ENCODE results near the gene WDFY2. TPM values are rescaled to one million over a fixed set of nuclear protein-coding genes. Genes with fewer than 3 reads are reported as not detected.
"Not testable (repeated sequence)": the region's sequence is repeated elsewhere in the genome, so short reads cannot be mapped to it uniquely, and the experiment has no call there.

WDFY2 gene
- total RNA-seq, 1 experiment from 2014 or later = 5.6 TPM

DNA sequence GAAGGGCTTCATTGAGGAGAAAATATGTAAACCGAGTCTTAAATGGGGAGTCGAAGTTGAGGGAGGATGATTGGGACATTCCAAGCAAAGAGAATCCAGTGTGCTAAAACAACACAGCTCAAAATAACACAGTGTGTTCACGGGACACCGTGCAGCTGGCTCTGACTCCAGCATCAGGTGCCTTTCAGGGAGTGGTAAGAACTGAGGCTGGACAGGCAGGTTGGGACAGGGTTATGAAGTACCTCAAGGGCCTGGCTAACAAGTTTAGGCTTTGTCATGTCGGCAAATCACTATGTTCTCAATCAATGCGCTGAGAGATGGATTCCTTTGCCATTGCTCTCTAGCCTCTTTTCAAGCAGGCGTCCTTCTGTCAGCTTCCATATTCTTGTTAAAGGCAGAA is 27.5 kb upstream of the WDFY2 start:
- Histone ChIP-seq H3K36me3 (replicated peaks; ENCODE audit: control insufficient read depth, insufficient read depth, low read length) (no peaks in the 10 kb centered on the region), H3K27me3 (ENCODE audit: control insufficient read depth, insufficient read depth, low read length) (no peaks in the 10 kb centered on the region), H3K4me3 (ENCODE audit: insufficient read depth, low read depth, low read length) (no peak overlapping the region)

DNA sequence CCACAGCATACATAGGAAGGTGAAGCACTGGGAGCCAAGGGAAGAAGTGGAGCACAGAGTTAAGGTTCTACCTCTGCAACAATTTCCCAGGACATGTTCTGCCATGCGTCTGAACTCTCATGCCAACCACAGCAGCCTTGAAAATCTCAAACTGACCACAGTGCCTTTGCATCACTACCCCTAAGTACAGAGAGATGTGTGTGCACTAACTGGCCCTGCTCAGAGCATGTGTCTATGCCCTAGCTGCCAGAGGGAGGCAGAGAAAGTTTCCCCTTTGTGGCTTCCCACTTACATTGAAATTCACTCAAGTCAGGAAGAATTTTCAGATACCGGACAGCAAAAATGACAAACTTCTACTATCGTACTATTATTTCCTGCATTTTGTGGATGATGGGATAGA is 26.8 kb upstream of the WDFY2 start:
- H3K27me3 ChIP-seq (ENCODE audit: control insufficient read depth, insufficient read depth, low read length) = no peaks in the 10 kb centered on the region
- no peak overlapping the region for H3K4me3 ChIP-seq (ENCODE audit: insufficient read depth, low read depth, low read length)
- no peak for DNase-seq
- H3K36me3 ChIP-seq (replicated peaks; ENCODE audit: control insufficient read depth, insufficient read depth, low read length) = no peaks in the 10 kb centered on the region

More for the DNA sequence above, 27.5 kb upstream of the WDFY2 start:
- DNase-seq = no peak

DNA sequence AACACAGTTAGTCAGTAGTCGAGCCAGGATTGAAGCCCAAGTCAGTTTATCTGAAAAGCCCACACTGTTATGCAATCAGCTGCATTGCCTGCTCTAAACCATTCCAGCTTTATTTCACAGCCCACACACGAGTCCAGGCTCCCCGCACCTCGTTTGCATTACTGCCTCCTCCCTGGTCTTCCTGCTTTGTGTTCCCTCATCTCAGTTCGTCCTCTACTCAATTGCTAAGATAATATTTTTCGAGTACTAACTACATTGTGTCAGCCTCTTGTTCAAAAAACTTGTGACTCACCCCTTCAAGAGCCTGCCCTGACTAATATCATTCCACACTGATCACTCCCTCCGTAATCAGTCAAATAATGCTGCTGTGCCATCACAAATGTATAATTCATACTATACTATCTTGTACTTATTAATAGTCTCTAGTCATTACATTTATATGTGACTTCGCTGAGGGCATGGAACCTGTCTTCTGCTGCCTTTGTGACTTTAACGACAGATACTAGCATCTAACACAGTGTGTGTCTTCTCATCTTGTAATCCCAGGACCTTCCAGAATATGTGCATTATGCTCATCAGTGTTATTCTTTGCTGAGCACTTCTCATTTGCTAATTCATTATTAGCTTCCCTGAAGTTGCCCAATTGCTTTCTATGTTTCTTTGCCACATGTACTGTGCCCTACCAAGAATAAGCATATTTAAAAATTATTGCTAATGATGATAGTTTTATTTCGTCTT is 26.2 kb upstream of the WDFY2 start:
- H3K27me3 ChIP-seq (ENCODE audit: control insufficient read depth, insufficient read depth, low read length) = no peaks in the 10 kb centered on the region
- H3K36me3 ChIP-seq (replicated peaks; ENCODE audit: control insufficient read depth, insufficient read depth, low read length) = no peaks in the 10 kb centered on the region
- DNase-seq = no peak
- no peak overlapping the region for H3K4me3 ChIP-seq (ENCODE audit: insufficient read depth, low read depth, low read length)

DNA sequence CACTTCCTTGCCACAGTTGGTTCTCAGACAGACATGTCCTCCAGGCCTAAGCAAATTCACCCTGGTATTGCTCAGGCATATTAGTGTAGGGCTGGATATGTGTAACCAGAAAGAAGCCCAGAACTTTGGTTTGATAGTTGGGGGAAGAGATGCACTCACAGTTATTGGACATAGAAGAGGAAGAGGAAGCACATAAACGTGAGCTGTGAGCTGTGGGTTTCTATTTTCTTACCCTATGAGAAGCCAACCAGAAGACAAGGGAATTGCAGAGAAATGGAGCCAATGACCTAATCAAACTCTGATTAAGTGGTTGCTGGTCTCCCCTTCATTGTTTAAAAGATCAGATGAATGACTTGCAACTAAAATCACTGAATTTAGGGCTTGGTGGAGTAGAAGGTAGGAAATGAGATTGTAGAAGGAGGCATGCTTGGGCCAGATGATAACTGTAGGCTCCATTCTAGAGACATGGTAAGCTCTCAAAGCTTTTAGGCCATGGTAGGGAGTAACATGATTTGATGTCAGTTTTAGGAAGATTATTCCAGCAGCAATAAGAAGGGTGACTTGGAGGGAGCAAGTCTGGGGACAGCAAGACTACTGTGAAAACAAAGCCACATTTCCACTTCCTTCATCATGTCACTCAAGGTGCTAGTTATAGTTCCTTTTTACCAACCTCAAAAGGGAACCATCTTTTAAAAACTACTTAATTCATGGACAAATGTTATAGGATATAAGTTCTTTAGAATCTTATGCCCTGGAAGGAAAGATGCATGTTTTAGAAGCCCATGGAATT is 24.1 kb upstream of the WDFY2 start:
- Histone ChIP-seq H3K27me3 (ENCODE audit: control insufficient read depth, insufficient read depth, low read length) (no peaks in the 10 kb centered on the region), H3K36me3 (replicated peaks; ENCODE audit: control insufficient read depth, insufficient read depth, low read length) (no peaks in the 10 kb centered on the region), H3K4me3 (ENCODE audit: insufficient read depth, low read depth, low read length) (no peak overlapping the region)
- DNase-seq = no peak

DNA sequence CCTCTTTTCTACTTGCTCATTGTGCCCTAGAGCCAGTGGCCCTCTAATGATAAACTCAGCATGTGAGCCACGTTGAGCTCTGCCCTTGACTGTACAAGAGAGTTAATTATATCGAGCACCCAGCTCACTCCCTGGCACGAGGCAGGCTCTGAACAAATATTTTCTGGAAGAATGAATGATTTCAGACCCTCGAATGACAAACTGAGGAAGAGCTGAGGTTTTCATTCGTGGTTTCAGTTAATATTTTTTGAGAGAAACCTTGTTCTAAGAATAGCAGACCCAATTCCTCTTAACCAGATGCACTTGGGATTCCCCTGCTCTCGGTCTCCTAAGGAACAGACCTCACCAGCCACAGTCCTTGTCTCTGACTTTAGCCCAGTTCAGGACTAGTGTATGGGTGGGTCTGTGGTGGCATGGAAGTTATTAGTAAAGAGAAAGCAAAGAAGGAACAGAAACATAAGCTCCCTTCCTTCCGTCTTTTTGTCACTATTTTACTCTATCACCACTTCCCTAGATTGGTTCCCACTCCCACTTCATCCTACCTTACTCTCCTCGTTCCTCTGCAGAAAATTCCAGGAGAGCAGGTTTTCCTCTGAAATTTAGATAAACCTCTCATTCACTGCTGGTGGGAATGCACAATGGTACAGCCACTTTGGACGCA is 22.1 kb upstream of the WDFY2 start:
- no peak overlapping the region for H3K4me3 ChIP-seq (ENCODE audit: insufficient read depth, low read depth, low read length)
- no peaks in the 10 kb centered on the region for H3K36me3 ChIP-seq (replicated peaks; ENCODE audit: control insufficient read depth, insufficient read depth, low read length)
- no peak for DNase-seq
- H3K27me3 ChIP-seq (ENCODE audit: control insufficient read depth, insufficient read depth, low read length) = no peaks in the 10 kb centered on the region

DNA sequence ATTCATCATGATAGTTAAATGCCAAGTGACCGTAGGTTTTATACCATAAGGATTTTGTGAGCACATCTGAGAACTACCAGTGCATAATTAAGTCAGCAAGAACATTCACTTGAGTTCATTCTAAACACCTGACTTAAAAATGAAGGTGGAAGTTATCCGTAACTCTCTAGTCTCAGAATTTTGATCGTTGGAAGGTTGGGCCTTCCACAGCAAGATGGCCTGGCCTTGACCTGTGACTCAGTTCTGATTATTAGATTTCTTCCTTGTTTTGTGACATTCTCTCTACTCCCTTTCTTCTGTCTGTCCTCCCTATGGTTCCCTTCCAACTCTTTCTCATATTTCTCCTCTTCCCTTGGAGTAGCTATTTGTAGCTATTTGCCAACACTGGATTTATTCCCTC is 20.0 kb upstream of the WDFY2 start:
- DNase-seq = no peak
- H3K27me3 ChIP-seq (ENCODE audit: control insufficient read depth, insufficient read depth, low read length) = no peaks in the 10 kb centered on the region
- no peak overlapping the region for H3K4me3 ChIP-seq (ENCODE audit: insufficient read depth, low read depth, low read length)
- no peaks in the 10 kb centered on the region for H3K36me3 ChIP-seq (replicated peaks; ENCODE audit: control insufficient read depth, insufficient read depth, low read length)

DNA sequence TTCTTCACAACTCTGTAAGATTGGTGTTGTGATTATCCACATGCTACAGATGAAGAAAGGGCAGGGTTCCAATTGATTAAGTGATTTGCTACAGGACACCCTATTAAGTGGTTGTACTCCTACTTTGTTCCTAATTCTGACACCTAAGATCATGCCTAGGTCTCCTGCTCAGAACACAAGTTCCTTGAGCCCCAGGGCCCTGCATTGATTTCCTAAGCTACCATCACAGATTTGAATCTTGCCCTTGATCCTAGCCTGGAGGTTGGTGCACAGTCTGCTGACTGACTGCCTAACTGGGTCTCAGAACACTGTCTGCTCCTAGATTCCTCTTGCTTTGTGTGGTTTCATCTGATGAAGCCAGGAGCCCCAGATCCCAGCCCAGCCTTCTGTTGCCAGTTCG is 19.6 kb upstream of the WDFY2 start:
- no peak for DNase-seq
- no peaks in the 10 kb centered on the region for H3K27me3 ChIP-seq (ENCODE audit: control insufficient read depth, insufficient read depth, low read length)
- no peaks in the 10 kb centered on the region for H3K36me3 ChIP-seq (replicated peaks; ENCODE audit: control insufficient read depth, insufficient read depth, low read length)
- no peak overlapping the region for H3K4me3 ChIP-seq (ENCODE audit: insufficient read depth, low read depth, low read length)

DNA sequence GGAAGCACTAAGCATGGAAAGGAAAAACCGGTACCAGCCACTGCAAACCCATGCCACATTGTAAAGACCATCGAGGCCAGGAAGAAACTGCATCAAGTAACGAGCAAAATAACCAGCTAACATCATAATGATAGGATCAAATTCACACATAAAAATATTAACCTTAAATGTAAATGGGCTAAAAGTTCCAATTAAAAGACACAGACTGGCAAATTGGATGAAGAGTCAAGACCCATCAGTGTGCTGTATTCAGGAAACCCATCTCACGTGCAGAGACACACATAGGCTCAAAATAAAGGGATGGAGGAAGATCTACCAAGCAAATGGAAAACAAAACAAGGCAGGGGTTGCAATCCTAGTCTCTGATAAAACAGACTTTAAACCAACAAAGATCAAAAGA is 15.3 kb upstream of the WDFY2 start:
- not testable (repeated sequence) for H3K36me3 ChIP-seq (replicated peaks; ENCODE audit: control insufficient read depth, insufficient read depth, low read length); DNase-seq; H3K4me3 ChIP-seq (ENCODE audit: insufficient read depth, low read depth, low read length); H3K27me3 ChIP-seq (ENCODE audit: control insufficient read depth, insufficient read depth, low read length)

DNA sequence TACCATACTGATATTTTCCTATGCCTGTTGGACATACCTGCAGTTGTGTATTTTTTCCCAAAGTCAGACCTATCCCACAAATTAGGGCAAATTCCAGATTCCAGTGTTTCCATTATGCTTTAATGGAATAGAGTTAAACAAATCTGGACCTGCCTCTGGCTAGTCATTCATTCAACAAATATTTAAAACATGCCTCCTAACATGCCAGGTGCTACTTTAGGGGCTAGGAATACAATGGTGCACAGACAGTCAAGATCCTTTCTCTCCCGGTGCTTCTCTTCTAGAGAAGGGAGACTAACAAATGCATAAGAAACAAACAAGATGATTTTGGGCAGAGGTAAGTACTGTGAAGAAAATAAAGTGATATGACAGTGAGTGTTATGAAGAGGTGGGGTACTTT is 7.5 kb upstream of the WDFY2 start:
- no peaks in the 10 kb centered on the region for H3K36me3 ChIP-seq (replicated peaks; ENCODE audit: control insufficient read depth, insufficient read depth, low read length)
- H3K4me3 ChIP-seq (ENCODE audit: insufficient read depth, low read depth, low read length) = no peak overlapping the region
- DNase-seq = no peak
- no peaks in the 10 kb centered on the region for H3K27me3 ChIP-seq (ENCODE audit: control insufficient read depth, insufficient read depth, low read length)

DNA sequence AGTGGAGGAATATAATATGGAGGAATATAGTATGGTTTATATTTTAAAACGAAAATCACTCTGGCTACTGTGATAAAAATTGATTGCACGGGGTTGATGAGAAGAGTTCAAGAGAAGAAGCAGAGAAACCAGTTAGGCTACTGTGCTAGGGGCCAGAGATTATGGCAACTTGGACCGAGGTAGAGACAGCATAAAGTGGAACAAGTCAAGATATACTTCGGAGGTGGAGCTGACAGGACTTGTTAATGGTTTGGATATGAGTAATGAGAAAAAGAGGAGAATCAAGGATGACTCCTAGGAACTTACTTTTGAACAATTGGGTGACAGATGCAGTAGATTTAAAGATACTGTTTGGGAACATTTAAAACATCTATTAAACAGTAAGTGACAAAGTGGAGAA is 6.6 kb upstream of the WDFY2 start:
- no peak for DNase-seq
- Histone ChIP-seq H3K4me3 (ENCODE audit: insufficient read depth, low read depth, low read length) (no peak overlapping the region), H3K36me3 (replicated peaks; ENCODE audit: control insufficient read depth, insufficient read depth, low read length) (no peaks in the 10 kb centered on the region), H3K27me3 (ENCODE audit: control insufficient read depth, insufficient read depth, low read length) (no peaks in the 10 kb centered on the region)

DNA sequence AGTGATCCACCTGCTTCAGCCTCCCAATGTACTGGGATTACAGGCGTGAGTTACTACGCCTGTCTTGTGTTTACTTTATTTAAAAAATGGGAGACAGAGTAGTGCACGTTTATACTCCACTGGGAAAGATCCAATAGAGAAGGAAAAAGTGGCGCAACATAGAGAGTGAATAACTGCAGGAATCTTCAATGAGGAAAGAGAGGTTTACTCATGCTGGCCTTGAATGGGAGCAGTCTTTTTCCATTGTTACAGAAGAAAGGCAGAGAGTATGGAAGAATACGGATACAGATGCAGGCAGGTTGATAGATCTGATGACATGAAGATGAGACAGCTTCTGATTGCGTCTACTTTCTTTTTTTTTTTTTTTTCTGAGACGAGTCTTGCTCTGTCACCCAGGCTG is 4.6 kb upstream of the WDFY2 start:
- no peak for DNase-seq
- H3K27me3 ChIP-seq (ENCODE audit: control insufficient read depth, insufficient read depth, low read length) = no peaks in the 10 kb centered on the region
- H3K36me3 ChIP-seq (replicated peaks; ENCODE audit: control insufficient read depth, insufficient read depth, low read length) = no peaks in the 10 kb centered on the region
- no peak overlapping the region for H3K4me3 ChIP-seq (ENCODE audit: insufficient read depth, low read depth, low read length)

DNA sequence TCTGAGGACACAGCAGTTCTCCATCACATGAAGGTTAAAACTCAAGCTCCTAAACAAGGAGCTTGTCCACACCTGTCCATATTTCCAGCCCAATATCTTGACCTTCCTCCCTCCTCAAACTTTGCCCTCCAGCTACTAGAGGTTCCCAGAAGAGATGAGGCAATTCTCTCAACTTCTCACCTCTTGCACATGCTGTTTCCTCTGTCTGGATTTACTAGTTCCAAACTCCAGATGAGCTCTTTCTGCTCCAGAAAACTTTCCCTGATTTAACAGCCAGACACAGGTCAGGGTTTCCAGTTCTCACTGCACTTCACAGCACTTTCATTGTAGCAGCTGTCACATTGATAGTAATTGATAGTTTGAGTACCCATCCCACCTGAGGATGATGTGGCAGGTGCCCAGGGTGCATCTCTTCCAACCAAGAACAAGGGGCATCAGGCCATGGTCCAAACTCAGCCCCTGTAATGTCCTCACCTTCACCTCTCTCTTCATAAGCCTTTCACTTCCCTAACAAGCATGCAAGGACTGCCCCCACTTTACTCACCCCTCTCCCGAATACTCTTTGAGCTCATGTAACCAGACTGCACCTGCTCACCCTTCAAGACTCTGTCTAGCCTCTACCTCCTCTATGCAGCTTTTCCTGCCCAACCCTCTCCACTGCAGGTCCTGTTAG is 3.0 kb upstream of the WDFY2 start:
- no peak for DNase-seq
- H3K27me3 ChIP-seq (ENCODE audit: control insufficient read depth, insufficient read depth, low read length) = no peaks in the 10 kb centered on the region
- H3K4me3 ChIP-seq (ENCODE audit: insufficient read depth, low read depth, low read length) = no peak overlapping the region
- H3K36me3 ChIP-seq (replicated peaks; ENCODE audit: control insufficient read depth, insufficient read depth, low read length) = no peaks in the 10 kb centered on the region

DNA sequence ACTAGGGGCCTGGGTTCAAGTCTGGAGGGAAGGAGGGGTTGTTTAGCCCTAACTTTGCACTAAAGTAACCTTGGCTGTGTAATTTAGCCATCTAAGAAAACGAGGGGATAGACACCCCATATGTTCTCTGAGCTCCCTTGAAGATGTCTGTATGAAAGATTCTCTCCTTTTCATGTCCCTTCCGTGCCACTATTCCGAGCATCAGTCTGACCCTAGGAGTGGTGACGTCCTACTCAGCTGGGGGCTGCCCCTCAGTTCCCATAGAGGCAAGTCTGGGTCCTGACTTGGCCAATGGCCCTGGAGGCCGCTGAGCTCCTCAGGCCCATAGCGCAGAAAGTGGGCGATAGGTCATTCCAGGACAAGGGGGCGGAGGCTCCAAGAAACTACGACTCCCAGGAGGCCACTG is 790 bp upstream of the WDFY2 start:
- Histone ChIP-seq H3K4me3 (ENCODE audit: insufficient read depth, low read depth, low read length) (peak overlapping the region; percentile 88), H3K36me3 (replicated peaks; ENCODE audit: control insufficient read depth, insufficient read depth, low read length) (no peaks in the 10 kb centered on the region), H3K27me3 (ENCODE audit: control insufficient read depth, insufficient read depth, low read length) (no peaks in the 10 kb centered on the region)
- no peak for DNase-seq

DNA sequence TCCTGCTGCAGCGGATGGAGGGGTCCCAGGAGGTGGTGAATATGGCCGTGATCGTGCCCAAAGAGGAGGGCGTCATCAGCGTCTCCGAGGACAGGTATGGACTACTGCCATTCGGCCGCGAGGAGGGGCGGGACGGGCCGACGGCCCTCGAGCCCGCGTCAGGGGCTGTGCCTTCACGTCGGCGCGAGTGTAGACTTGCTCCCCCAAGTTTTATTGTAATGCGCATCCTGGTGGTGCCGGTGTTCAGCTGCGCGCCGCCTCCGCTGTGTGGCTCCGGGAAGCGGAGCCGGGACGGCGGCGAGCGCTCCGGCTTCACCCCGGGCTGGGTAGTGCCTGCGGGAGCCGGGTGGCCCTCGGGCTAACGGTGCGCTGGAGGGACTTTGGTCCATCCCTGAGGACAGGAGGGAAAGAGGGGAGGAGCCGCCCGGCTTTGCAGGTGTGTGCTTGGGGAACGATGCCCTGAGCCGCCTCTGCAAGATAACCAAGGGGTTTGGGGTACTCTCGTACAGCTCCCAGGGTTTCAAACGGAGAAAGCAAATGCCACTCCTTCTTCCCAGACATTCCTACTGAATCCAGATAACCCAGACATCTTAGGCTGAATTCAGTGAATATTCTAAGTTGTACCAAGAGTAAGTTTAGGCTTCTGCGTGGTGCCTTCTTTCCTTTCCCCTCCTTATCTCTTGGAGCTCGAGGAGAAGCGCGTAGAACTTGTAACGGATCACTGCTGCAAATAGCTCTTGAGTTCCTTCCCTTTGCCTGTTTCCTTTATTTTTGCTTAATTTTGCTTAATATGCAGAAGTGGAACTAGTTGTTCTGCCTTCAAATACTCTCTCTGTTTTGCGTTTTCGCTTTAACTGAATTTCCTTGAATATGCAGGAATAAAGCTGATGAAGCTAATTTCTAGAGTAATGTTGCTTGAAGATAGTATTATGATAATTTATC is 740 bp downstream of the WDFY2 start:
- peak overlapping the region; percentile 88 for H3K4me3 ChIP-seq (ENCODE audit: insufficient read depth, low read depth, low read length)
- no peaks in the 10 kb centered on the region for H3K27me3 ChIP-seq (ENCODE audit: control insufficient read depth, insufficient read depth, low read length)
- DNase-seq = peak; percentile 64
- no peaks in the 10 kb centered on the region for H3K36me3 ChIP-seq (replicated peaks; ENCODE audit: control insufficient read depth, insufficient read depth, low read length)
